ENCODE data around the gene TAS2R16. TPM values are rescaled to one million over a fixed set of nuclear protein-coding genes. Genes with fewer than 3 reads are reported as not detected.

TAS2R16 gene
- total and polyA plus RNA-seq, 2 experiments from 2014 or later = not detected

GRCh38 chr7:122987463-122987862, 8.0 kb downstream of the TAS2R16 start:
- H3K9me3 Mint-ChIP-seq = no peaks in the 10 kb centered on the region
- Histone ChIP-seq H3K9me2 (ENCODE audit: insufficient read depth) (no peaks in the 10 kb centered on the region), H3K79me2 (replicated peaks; ENCODE audit: insufficient read depth) (no peaks in the 10 kb centered on the region), H3K4me3 (no peak overlapping the region), H3K27me3 (ENCODE audit: insufficient read depth) (no peaks in the 10 kb centered on the region), H3F3A (replicated peaks; ENCODE audit: low read depth) (no peaks in the 10 kb centered on the region), H3K4me1 (ENCODE audit: insufficient read depth) (peaks cover 16% of the 10 kb centered on the region; the same call in 1 of the 2 replicates), H3K4me2 (no peak overlapping the region), H3K36me3 (ENCODE audit: insufficient read depth) (no peaks in the 10 kb centered on the region), H3K27ac (ENCODE audit: low read depth) (no peak overlapping the region), H2AFZ (peak overlapping the region; percentile 8; the same call in 1 of the 2 replicates), H4K20me1 (replicated peaks; ENCODE audit: insufficient read depth) (no peaks in the 10 kb centered on the region)
- ATAC-seq (no peak), DNase-seq (ENCODE audit: low spot score) (no peak)
- TF ChIP-seq JUNB (IDR thresholded peaks at IDR 0.05; ENCODE audit: unreplicated experiment) = no peak
- no peak for TF ChIP-seq STAT1 (IDR thresholded peaks at IDR 0.05; ENCODE audit: unreplicated experiment)
- no peak for TF ChIP-seq ZNF114 (CRISPR knock-in tag; IDR thresholded peaks at IDR 0.05)
- TF ChIP-seq CREB1 (CRISPR knock-in tag; IDR thresholded peaks at IDR 0.05; ENCODE audit: low read depth) = no peak
- TF ChIP-seq ZNF462 (CRISPR knock-in tag; IDR thresholded peaks at IDR 0.05) = no peak
- TF ChIP-seq POLR2AphosphoS5 (IDR thresholded peaks at IDR 0.05; ENCODE audit: low read depth) = no peak
- no peak for TF ChIP-seq CTCF (conservative IDR thresholded peaks at IDR 0.05; ENCODE audit: low read depth in 2 of 2)
- TF ChIP-seq EZH2phosphoT487 (IDR thresholded peaks at IDR 0.05; ENCODE audit: unreplicated experiment) = no peak
- TF ChIP-seq ETS1 (IDR thresholded peaks at IDR 0.05) = no peak
- TF ChIP-seq ZNF331 (CRISPR knock-in tag; IDR thresholded peaks at IDR 0.05; ENCODE audit: low read depth) = no peak
- no peak for TF ChIP-seq REST (IDR thresholded peaks at IDR 0.05; ENCODE audit: unreplicated experiment)
- TF ChIP-seq NANOG (IDR thresholded peaks at IDR 0.05; ENCODE audit: borderline replicate concordance) = no peak
- TF ChIP-seq EZH2 (IDR thresholded peaks at IDR 0.05; ENCODE audit: low read depth, unreplicated experiment) = no peak
- no peak overlapping the region for H3K4me3 Mint-ChIP-seq
- H3K27ac Mint-ChIP-seq = no peak overlapping the region
- H3K27me3 Mint-ChIP-seq (ENCODE audit: insufficient read depth, low read depth, poor library complexity) = no peaks in the 10 kb centered on the region
- no peaks in the 10 kb centered on the region for H3K36me3 Mint-ChIP-seq (ENCODE audit: low read depth)
- H3K4me1 Mint-ChIP-seq = peaks cover 13% of the 10 kb centered on the region
